Measurements from ENCODE around the gene PRSS33. TPM values are rescaled to one million over a fixed set of nuclear protein-coding genes. Genes with fewer than 3 reads are reported as not detected.

PRSS33 gene
- total RNA-seq, 2 donors from 2014 or later: not detected

GRCh38 chr16:2736476-2737237 lies 50.7 kb downstream of the PRSS33 start:
- intact Hi-C loops (cut with DNase I): loop anchor here in 1 of 2 donors (10.0 kb wide), 1 partner anchor 88 kb away; no protein-coding TSS in a partner anchor
- DNase-seq (ENCODE audit: low spot score): no peak

- intact Hi-C loops (cut with DNase I): loop anchor here in 1 of 2 donors (10.0 kb wide), 1 partner anchor 90 kb away; no protein-coding TSS in a partner anchor
Measured at GRCh38 chr16:2734844-2735515, 52.4 kb downstream of the PRSS33 start.

More at GRCh38 chr16:2734844-2735515, 52.4 kb downstream of the PRSS33 start:
- DNase-seq (ENCODE audit: low spot score): no peak

Other genes with a start within 250 kb of the PRSS33 start
- 10 to 100 TPM; 36.8 to 40.1 TPM for gene PDPK1, start 249.5 kb downstream of the PRSS33 start, total RNA-seq
- gene KCTD5, start 105.0 kb downstream of the PRSS33 start, total RNA-seq: 10 to 100 TPM; 13.5 to 14.3 TPM
- gene PRSS27, start 67.3 kb downstream of the PRSS33 start, total RNA-seq: 1 to 10 TPM in 1 of 2 donors, under 1 TPM in 1; 0.71 to 1.4 TPM
- 100 to 1,000 TPM; 320 to 360 TPM for gene SRRM2, start 34.9 kb downstream of the PRSS33 start, total RNA-seq
- gene ELOB, start 10.3 kb downstream of the PRSS33 start, total RNA-seq: 100 to 1,000 TPM; 182 to 196 TPM
- not detected for gene PRSS41, start 10.9 kb upstream of the PRSS33 start, total RNA-seq
- gene PRSS21, start 29.7 kb upstream of the PRSS33 start, total RNA-seq: not detected
- gene ZG16B, start 42.7 kb upstream of the PRSS33 start, total RNA-seq: not detected
- gene PRSS22, start 70.6 kb upstream of the PRSS33 start, total RNA-seq: not detected
- 10 to 100 TPM; 16.0 to 17.6 TPM for gene FLYWCH2, start 95.7 kb upstream of the PRSS33 start, total RNA-seq
- 10 to 100 TPM; 31.0 to 37.7 TPM for gene FLYWCH1, start 124.4 kb upstream of the PRSS33 start, total RNA-seq
- not detected for gene KREMEN2, start 176.7 kb upstream of the PRSS33 start, total RNA-seq
- 1 to 10 TPM; 2.5 to 5.4 TPM for gene PAQR4, start 181.8 kb upstream of the PRSS33 start, total RNA-seq
- gene PKMYT1, start 192.9 kb upstream of the PRSS33 start, total RNA-seq: 1 to 10 TPM in 1 of 2 donors, under 1 TPM in 1; 0.76 to 1.6 TPM
- gene CLDN9, start 225.4 kb upstream of the PRSS33 start, total RNA-seq: not detected
- not detected for gene CLDN6, start 230.6 kb upstream of the PRSS33 start, total RNA-seq
- 100 to 1,000 TPM in 1 of 2 donors, 10 to 100 TPM in 1; 67.1 to 156 TPM for gene TNFRSF12A, start 232.8 kb upstream of the PRSS33 start, total RNA-seq
- gene HCFC1R1, start 236.4 kb upstream of the PRSS33 start, total RNA-seq: 100 to 1,000 TPM in 1 of 2 donors, 10 to 100 TPM in 1; 63.3 to 104 TPM
- 10 to 100 TPM; 21.6 to 25.7 TPM for gene THOC6, start 236.5 kb upstream of the PRSS33 start, total RNA-seq
- under 1 TPM in 1 of 2 donors, not detected in 1; 0.10 TPM for gene BICDL2, start 249.4 kb upstream of the PRSS33 start, total RNA-seq

Measured in posterior vena cava (tissue), 2 donors.